HG03520 (cell line): Measurements from ENCODE around the gene CD19.
"Not testable (repeated sequence)": the region's sequence is repeated elsewhere in the genome, so short reads cannot be mapped to it uniquely, and the experiment has no call there.

Experiments
- ATAC-seq: cut with Tn5 transposase; IDR thresholded peaks from one replicate; pipeline ENCODE4 v1.9.1; 2021; ENCODE audit warnings: mild to moderate bottlenecking, moderate library complexity; ENCODE audit not compliant: unreplicated experiment

CD19 gene

DNA sequence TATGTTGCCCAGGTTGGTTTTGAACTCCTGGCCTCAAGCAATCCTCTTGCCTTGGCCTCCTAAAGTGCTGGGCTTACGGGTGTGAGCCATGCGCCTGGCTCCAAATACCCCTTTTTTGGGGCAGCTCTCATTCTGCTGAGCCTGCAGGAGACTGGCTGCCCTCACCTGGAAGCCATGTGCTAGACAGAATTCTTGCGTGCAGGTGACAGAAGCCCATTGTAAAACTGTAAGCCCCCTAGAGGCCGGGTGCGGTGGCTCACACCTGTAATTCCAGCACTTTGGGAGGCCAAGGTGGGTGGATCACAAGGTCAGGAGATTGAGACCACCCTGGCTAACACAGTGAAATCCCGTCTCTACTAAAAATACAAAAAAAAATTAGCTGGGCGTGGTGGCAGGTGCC, 48.6 kb downstream of the CD19 start:
- ATAC-seq: not testable (repeated sequence)

DNA sequence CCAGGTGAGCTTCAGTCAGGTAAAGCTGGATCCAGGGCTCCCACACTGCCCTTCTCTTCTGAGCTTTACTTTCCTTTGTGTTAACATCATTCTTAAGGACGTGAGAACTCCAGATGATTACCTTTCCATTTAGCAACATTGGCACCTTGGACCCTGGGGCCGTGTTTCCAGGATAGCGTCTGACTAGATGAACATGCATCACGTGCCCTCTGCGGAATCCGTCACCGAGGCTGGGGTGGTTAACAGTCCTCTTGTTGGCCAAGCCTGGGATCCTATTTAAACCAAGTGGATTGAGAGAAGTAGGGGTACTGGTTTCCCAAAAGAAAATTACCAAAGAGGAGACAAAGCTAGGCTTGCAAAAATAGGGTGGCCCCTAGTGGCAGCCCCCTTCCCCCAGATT, 49.2 kb downstream of the CD19 start:
- no peak for ATAC-seq

DNA sequence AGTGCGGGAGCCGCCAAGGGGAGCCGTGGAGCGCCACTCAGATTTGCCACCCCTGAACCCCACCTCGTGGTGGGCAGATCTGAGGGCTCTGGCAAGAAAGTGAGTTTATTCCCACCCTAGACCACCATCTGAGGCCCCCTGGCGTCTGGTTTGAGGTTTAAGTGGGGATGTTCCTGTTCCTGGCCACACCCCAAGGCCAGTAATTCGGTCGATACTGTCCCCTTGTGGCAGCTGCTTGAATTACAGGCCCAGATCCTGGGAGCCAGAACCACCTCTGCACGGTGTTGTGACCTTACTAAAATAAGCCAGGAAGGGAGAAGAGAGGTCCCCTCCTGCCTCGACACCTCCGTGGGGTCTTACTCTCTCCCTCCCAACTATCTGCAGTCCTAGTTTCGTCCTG, 49.7 kb downstream of the CD19 start:
- no peak for ATAC-seq

DNA sequence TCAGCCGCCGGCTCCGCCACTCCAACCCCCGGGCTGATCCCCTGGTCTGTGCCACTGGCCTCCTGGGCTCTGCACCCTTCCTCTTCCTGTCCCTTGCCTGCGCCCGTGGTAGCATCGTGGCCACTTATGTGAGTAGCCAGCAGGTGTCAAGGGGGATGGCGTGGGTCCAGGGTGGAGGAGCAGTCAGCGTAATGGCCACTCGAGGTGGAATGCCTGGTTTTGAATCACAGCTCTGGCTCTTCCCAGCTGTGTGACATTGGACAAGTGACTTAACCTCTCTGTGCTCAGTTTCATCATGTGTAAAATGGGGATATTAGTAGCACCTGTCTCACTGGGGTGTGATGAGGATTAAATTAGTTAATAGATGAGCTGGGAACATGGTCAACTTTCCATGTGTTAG, 50.6 kb downstream of the CD19 start:
- ATAC-seq: no peak

DNA sequence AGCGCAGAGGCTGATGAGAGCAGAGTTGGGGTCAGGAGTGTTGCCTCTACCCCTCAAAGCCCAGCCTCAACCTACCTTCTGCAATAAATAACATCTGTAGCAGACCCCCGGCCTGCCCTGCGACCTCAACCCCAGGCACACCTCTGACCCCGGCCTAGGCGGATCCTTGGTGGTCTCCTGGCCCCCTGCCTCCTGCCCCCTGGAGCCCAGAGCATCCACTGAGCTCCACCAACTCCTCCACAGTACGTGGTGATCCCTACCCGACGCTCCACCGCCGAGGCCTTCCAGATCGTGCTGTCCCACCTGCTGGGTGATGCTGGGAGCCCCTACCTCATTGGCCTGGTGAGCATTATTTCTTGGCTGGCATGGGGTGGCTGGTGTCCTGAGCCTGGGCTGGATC, 51.2 kb downstream of the CD19 start:
- ATAC-seq: no peak

DNA sequence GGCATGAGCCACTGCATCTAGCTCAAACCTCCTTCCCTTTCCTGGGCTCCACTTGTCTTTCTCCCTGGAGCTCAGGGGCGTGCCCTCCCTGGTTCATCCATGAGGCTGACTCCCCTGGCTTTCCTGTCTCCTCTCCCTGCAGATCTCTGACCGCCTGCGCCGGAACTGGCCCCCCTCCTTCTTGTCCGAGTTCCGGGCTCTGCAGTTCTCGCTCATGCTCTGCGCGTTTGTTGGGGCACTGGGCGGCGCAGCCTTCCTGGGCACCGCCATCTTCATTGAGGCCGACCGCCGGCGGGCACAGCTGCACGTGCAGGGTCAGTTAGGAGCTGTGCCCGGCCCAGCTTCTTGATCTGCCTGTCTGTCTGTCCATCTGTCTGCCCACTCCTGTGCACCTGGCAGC, 51.9 kb downstream of the CD19 start:
- no peak for ATAC-seq

DNA sequence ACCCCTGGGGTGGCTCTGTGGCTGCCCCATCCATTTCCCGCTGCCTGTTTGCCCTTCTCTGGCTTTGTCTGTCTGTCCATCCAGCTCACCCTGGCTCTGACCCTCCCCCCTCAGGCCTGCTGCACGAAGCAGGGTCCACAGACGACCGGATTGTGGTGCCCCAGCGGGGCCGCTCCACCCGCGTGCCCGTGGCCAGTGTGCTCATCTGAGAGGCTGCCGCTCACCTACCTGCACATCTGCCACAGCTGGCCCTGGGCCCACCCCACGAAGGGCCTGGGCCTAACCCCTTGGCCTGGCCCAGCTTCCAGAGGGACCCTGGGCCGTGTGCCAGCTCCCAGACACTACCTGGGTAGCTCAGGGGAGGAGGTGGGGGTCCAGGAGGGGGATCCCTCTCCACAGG, 52.3 kb downstream of the CD19 start:
- ATAC-seq: no peak

DNA sequence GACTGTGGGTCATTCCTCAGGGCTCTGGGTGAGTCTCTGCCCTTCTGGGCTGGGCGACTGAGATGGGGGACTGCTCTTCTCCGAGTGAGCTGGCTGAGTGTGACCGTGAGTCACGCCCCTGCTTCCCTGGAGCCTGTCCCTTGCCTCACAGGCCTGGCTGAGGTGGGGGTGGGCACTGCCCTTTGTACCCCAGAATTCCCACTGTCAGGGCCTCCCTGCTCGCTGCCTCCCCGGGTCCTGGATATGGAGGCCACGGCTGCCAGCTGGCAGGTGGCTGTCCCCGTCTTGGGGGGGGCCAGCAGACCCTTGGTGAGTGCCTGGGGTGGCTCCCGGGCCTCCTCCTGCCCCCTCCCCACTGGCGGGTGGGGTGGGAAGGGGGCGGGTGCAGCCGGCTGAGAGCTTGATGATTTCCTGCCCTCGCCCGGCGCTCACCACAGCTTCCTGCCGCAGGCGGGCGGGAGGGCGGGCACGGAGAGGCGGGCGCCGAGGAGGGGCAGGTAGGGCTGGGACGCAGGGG, 52.9 kb downstream of the CD19 start, which contains the start of gene LAT:
TSS of gene LAT (plus strand) at position 434 of the 517 bp plus-strand sequence. CDS start 366 bp downstream, outside the sequence.
- no peak for ATAC-seq

DNA sequence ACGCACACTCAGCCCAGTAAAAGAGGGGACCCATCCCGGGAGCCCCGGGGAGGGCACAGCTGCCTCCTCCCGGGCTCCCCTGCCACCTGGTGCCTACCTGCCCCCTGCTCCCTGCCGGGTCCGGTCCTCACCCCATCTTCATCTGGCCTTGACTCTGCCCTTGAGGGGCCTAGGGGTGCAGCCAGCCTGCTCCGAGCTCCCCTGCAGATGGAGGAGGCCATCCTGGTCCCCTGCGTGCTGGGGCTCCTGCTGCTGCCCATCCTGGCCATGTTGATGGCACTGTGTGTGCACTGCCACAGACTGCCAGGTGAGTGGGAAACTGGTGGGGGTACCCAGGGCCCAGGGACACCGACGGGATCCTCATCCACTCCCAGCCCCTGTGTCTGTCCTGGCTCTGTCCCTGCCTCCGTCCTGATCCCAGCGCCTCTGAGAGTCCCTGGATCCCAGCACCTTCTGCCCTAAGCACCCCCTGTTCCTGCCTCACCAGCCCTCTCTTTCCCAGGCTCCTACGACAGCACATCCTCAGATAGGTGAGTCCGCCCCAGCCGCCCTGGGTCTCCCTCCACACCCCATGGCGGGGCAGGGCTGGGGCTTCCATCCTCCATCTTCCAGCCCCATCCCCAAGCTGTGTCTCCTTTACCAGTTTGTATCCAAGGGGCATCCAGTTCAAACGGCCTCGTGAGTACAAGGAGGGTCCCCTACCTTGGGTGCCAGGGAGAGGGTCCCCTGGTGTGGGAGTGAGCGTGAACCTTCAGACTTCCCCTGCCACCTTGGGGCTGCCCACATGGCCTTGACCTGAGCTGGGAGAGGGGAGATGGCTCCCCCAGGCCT, 53.7 kb downstream of the CD19 start:
- no peak for ATAC-seq

DNA sequence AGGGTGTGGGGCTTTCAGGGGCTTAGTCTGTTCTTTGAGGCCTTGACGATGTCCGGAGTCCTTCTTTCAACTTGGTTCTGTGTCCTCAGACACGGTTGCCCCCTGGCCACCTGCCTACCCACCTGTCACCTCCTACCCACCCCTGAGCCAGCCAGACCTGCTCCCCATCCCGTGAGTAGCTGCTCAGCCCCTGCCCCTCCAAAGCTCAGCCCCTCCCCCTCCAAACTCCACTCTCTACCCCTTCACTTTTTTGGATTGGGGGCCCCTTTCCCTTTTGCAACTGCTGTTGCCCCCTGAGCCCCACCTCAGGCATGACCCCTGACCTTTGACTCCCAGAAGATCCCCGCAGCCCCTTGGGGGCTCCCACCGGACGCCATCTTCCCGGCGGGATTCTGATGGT, 54.3 kb downstream of the CD19 start:
- no peak for ATAC-seq

DNA sequence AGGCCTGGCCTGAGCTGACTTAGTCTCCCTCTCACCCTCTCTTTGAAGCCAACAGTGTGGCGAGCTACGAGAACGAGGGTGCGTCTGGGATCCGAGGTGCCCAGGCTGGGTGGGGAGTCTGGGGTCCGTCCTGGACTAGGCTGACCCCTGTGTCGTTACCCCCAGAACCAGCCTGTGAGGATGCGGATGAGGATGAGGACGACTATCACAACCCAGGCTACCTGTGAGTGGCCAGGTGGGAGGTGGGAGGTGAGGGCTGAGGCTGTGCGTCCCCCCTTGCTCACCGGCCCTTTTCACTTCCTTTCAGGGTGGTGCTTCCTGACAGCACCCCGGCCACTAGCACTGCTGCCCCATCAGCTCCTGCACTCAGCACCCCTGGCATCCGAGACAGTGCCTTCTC, 54.7 kb downstream of the CD19 start:
- no peak for ATAC-seq

DNA sequence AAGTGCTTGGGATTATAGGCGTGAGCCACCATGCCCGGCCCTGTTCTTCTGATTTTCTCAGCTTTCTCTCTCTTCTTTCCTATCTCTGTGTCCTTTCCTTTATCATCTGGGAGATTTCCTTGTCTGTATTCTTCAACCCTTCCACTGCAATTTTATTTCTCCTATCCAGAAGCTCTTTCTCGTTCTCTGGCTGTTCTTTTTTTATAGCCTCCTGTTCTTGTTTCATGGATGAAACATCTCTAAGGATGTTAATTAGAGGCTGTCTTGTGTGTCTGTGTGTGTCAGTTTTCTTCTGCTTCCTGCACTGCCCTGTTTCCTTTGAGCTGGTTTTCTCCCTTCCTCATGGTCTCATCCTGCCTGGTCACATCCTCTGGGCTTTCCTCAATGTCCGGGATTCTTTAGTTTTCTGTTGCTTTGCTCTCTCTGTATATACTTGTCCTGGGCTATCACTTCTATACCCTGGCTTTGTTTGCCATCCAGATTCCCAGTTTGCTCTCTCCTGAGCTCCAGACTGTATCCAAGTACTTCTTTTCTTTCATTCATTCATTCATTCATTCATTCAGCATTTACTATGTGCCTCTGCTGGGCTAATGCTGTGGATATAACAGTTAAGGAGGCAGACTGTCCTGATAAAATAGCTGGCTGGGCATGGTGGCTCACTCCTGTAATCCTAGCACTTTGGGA, 55.5 kb downstream of the CD19 start:
- no peak for ATAC-seq
